ENCODE results near the gene TXNRD1.

DNA sequence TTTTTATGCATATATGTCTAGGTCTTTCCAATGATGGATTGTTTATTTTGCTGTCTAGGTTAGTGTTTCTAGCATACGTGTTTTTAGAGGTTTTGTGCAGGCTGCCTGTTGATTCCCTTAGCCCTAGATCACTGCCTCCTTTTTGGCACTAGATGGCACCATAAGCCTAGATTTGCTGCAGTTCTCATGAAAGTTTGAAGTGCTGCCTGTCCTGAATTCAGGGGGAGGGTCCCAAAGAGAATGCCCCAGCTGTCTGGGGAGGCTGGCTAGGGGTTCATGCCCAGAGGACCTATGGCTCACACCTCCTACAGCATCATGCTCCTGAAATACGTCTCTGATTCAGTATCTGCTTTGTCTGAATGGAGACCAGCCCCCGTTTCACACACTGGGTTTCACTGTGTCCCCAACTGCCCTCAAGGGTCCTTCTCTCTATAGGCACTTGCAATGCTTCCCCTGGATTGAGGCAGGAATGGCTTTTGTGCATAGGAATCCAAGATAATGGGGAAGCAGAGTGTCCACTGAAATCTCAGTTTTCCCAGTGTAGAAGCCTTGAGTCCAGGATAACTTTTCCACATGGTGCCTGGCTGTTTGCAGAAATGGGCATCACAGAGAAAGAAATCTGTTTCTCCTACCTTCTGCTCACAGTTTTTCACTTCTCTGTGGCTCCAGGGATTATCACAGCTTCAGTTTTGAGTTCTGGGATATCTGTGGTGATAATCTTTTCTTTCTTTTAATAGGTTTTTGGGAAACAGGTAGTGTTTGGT, 14.2 kb upstream of the TXNRD1 start:
- no peak for TF ChIP-seq POLR2AphosphoS5 (IDR thresholded peaks at IDR 0.05; ENCODE audit: low read depth, low read length)
- TF ChIP-seq, protein P1, sequence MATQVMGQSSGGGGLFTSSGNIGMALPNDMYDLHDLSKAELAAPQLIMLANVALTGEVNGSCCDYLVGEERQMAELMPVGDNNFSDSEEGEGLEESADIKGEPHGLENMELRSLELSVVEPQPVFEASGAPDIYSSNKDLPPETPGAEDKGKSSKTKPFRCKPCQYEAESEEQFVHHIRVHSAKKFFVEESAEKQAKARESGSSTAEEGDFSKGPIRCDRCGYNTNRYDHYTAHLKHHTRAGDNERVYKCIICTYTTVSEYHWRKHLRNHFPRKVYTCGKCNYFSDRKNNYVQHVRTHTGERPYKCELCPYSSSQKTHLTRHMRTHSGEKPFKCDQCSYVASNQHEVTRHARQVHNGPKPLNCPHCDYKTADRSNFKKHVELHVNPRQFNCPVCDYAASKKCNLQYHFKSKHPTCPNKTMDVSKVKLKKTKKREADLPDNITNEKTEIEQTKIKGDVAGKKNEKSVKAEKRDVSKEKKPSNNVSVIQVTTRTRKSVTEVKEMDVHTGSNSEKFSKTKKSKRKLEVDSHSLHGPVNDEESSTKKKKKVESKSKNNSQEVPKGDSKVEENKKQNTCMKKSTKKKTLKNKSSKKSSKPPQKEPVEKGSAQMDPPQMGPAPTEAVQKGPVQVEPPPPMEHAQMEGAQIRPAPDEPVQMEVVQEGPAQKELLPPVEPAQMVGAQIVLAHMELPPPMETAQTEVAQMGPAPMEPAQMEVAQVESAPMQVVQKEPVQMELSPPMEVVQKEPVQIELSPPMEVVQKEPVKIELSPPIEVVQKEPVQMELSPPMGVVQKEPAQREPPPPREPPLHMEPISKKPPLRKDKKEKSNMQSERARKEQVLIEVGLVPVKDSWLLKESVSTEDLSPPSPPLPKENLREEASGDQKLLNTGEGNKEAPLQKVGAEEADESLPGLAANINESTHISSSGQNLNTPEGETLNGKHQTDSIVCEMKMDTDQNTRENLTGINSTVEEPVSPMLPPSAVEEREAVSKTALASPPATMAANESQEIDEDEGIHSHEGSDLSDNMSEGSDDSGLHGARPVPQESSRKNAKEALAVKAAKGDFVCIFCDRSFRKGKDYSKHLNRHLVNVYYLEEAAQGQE (IDR thresholded peaks at IDR 0.05; ENCODE audit: insufficient read depth in 1 of 2, low read depth in 2 of 2, low read length in 2 of 2), result no peak

Data from PFSK-1 (cell line).